ENCODE measurements around the gene MBD5. TPM values are rescaled to one million over a fixed set of nuclear protein-coding genes. Genes with fewer than 3 reads are reported as not detected.
"Not testable (repeated sequence)": the region's sequence is repeated elsewhere in the genome, so short reads cannot be mapped to it uniquely, and the experiment has no call there.

The MBD5 gene
- total RNA-seq, 1 experiment from 2014 or later, result 7.0 TPM

GRCh38 chr2:148008411-148008810 lies 12.5 kb upstream of the MBD5 start:
- not testable (repeated sequence) for H3K36me3 ChIP-seq (replicated peaks; ENCODE audit: control insufficient read depth, insufficient read depth, low read length); H3K4me3 ChIP-seq (ENCODE audit: insufficient read depth, low read depth, low read length); DNase-seq; H3K27me3 ChIP-seq (ENCODE audit: control insufficient read depth, insufficient read depth, low read length)

GRCh38 chr2:148013876-148014275 lies 7.0 kb upstream of the MBD5 start:
- H3K4me3 ChIP-seq (ENCODE audit: insufficient read depth, low read depth, low read length), result no peak overlapping the region
- no peak for DNase-seq
- H3K36me3 ChIP-seq (replicated peaks; ENCODE audit: control insufficient read depth, insufficient read depth, low read length), result no peaks in the 10 kb centered on the region
- no peaks in the 10 kb centered on the region for H3K27me3 ChIP-seq (ENCODE audit: control insufficient read depth, insufficient read depth, low read length)

GRCh38 chr2:148014616-148015015 lies 6.3 kb upstream of the MBD5 start:
- Histone ChIP-seq H3K36me3 (replicated peaks; ENCODE audit: control insufficient read depth, insufficient read depth, low read length) (no peaks in the 10 kb centered on the region), H3K4me3 (ENCODE audit: insufficient read depth, low read depth, low read length) (no peak overlapping the region), H3K27me3 (ENCODE audit: control insufficient read depth, insufficient read depth, low read length) (no peaks in the 10 kb centered on the region)
- no peak for DNase-seq

- Histone ChIP-seq H3K36me3 (replicated peaks; ENCODE audit: control insufficient read depth, insufficient read depth, low read length) (no peaks in the 10 kb centered on the region), H3K27me3 (ENCODE audit: control insufficient read depth, insufficient read depth, low read length) (no peaks in the 10 kb centered on the region)
- peak; percentile 77 for DNase-seq
These were observed 506 bp upstream of the MBD5 start, which contains the start of gene ORC4 for GRCh38 chr2:148020111-148021058. TSS of gene ORC4 (minus strand) at chr2:148020737. CDS start at chr2:147975958, 44,779 bp downstream.

GRCh38 chr2:148021886-148022285 lies 995 bp downstream of the MBD5 start:
- peak; percentile 4 for DNase-seq

More at GRCh38 chr2:148020111-148021058, 506 bp upstream of the MBD5 start, which contains the start of gene ORC4:
- H3K4me3 ChIP-seq (ENCODE audit: insufficient read depth, low read depth, low read length), result peak within 1 kb of the TSS; percentile 62

DNA sequence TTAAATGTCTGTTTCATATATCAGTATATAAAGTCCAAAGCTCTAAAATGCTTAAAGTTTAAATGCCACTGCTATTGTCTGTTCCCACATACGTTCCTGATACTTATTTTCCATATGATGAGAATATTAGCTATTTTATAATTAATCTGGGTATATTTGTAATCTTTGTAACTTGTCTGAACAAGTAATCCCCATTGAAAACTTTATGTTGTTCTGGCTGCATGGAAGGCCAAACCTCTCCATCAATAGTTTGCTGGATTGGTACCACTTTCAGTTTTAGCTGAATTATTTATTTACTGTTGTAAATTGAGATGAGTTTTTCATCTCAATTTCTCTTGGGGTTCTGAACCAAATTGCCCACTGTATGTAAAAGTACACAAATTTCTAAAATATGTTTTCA lies 1.5 kb downstream of the MBD5 start:
- Histone ChIP-seq H3K36me3 (replicated peaks; ENCODE audit: control insufficient read depth, insufficient read depth, low read length) (no peaks in the 10 kb centered on the region), H3K4me3 (ENCODE audit: insufficient read depth, low read depth, low read length) (no peak overlapping the region), H3K27me3 (ENCODE audit: control insufficient read depth, insufficient read depth, low read length) (no peaks in the 10 kb centered on the region)
- no peak for DNase-seq

More at GRCh38 chr2:148021886-148022285, 995 bp downstream of the MBD5 start:
- Histone ChIP-seq H3K36me3 (replicated peaks; ENCODE audit: control insufficient read depth, insufficient read depth, low read length) (no peaks in the 10 kb centered on the region), H3K27me3 (ENCODE audit: control insufficient read depth, insufficient read depth, low read length) (no peaks in the 10 kb centered on the region), H3K4me3 (ENCODE audit: insufficient read depth, low read depth, low read length) (peak overlapping the region; percentile 62)

DNA sequence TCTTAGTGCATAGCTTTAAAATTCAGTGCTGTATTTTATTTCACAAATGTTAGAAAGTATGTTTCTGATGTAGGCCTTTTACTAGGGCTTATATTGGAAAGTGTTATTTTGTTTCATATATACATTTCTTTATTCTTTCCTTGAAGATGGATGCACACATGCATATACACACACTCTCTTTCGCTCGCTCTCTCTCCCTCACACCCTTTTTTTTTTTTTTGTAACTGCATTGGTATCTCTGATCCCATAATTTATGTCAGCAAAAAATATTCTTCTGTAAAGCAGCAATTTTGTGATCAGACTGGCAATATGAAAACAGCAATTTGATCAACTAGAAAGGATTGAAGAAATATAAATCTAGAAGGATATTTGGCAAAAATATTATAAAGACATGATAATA lies 2.0 kb downstream of the MBD5 start:
- H3K27me3 ChIP-seq (ENCODE audit: control insufficient read depth, insufficient read depth, low read length), result no peaks in the 10 kb centered on the region
- no peak for DNase-seq
- no peak overlapping the region for H3K4me3 ChIP-seq (ENCODE audit: insufficient read depth, low read depth, low read length)
- no peaks in the 10 kb centered on the region for H3K36me3 ChIP-seq (replicated peaks; ENCODE audit: control insufficient read depth, insufficient read depth, low read length)

- DNase-seq, result no peak
- H3K27me3 ChIP-seq (ENCODE audit: control insufficient read depth, insufficient read depth, low read length), result no peaks in the 10 kb centered on the region
- no peaks in the 10 kb centered on the region for H3K36me3 ChIP-seq (replicated peaks; ENCODE audit: control insufficient read depth, insufficient read depth, low read length)
- no peak overlapping the region for H3K4me3 ChIP-seq (ENCODE audit: insufficient read depth, low read depth, low read length)
These were observed 3.0 kb downstream of the MBD5 start for GRCh38 chr2:148023861-148024260.

- Histone ChIP-seq H3K4me3 (ENCODE audit: insufficient read depth, low read depth, low read length) (no peak overlapping the region), H3K27me3 (ENCODE audit: control insufficient read depth, insufficient read depth, low read length) (no peaks in the 10 kb centered on the region), H3K36me3 (replicated peaks; ENCODE audit: control insufficient read depth, insufficient read depth, low read length) (no peaks in the 10 kb centered on the region)
- no peak for DNase-seq
These were observed 5.7 kb downstream of the MBD5 start for GRCh38 chr2:148026573-148026972.

DNA sequence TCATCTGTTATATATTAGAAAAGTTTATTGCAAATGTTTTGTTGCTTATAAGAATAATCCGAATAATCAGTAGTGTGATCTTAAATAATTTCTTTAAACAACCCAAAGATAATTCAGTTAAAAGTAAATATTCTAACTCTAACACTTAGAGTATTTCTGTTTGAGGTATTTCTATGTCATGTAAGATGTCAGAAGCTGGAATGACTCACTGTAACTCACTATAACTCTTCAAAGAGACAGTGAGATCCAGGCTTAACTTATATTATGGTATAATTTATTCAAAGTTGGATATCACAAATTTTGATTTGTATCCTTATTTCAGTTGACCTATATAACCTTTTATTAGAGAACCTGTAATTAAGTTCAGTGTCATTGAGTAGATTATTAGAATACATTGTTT lies 6.9 kb downstream of the MBD5 start:
- Histone ChIP-seq H3K36me3 (replicated peaks; ENCODE audit: control insufficient read depth, insufficient read depth, low read length) (no peaks in the 10 kb centered on the region), H3K27me3 (ENCODE audit: control insufficient read depth, insufficient read depth, low read length) (no peaks in the 10 kb centered on the region), H3K4me3 (ENCODE audit: insufficient read depth, low read depth, low read length) (no peak overlapping the region)
- DNase-seq, result no peak

DNA sequence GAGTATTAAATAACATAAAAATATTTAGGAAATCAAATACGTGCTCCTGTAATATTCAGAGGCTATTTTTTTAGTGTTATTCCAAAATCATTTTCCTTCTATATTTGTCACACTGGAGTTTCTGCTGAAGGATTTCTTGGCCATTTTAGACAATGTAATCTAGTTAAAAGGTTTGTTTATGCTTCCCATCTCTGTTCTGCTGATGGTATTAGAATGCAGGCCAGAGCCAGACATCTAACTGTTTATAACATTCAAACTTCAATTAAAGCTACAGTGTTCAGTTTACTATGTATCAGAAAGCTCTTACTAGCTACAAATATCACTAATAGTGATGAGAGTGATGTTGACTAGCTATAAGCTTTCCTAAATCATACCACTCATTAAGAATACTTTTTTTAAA lies 7.9 kb downstream of the MBD5 start:
- H3K4me3 ChIP-seq (ENCODE audit: insufficient read depth, low read depth, low read length), result no peak overlapping the region
- H3K36me3 ChIP-seq (replicated peaks; ENCODE audit: control insufficient read depth, insufficient read depth, low read length), result no peaks in the 10 kb centered on the region
- H3K27me3 ChIP-seq (ENCODE audit: control insufficient read depth, insufficient read depth, low read length), result no peaks in the 10 kb centered on the region
- no peak for DNase-seq

DNA sequence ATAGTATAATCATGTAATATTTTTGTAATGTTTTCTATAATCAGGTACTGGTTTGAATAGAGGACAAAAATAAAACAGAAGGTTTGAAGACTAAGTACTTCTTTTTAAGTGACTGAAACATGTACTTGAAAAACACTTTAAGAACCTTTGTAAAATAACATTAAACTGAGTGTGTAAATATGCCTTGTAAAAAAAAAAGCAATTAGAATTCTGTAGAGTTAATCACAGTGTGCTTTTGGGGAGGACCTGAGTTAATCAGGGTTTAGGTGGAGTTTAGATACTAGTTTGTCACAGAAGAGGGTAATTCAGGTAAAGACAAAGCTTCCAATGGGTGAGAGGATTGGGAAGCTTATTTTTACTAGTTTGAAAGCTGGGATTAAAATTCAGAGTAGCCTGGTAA lies 10.3 kb downstream of the MBD5 start:
- Histone ChIP-seq H3K27me3 (ENCODE audit: control insufficient read depth, insufficient read depth, low read length) (no peaks in the 10 kb centered on the region), H3K36me3 (replicated peaks; ENCODE audit: control insufficient read depth, insufficient read depth, low read length) (no peaks in the 10 kb centered on the region), H3K4me3 (ENCODE audit: insufficient read depth, low read depth, low read length) (no peak overlapping the region)
- no peak for DNase-seq

DNA sequence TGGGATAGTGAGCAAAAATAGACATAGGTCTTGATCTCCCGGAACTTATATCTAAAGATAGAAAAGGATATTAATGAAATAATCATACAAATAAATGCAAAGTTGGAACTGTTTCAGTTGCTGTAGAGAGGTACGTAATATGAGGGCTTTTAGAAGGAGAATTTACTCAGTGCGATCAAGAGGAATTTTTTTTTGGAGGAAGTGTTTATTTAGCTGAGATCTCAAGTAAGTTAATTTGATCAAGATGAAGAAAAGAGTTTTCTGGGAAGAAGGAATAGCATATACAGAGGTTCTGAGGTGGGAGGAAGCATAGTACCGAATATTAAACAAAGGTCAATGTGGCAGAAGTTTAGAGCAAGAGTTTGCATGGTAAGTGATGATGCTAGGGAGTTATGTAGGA lies 11.3 kb downstream of the MBD5 start:
- no peak overlapping the region for H3K4me3 ChIP-seq (ENCODE audit: insufficient read depth, low read depth, low read length)
- H3K36me3 ChIP-seq (replicated peaks; ENCODE audit: control insufficient read depth, insufficient read depth, low read length), result no peaks in the 10 kb centered on the region
- no peaks in the 10 kb centered on the region for H3K27me3 ChIP-seq (ENCODE audit: control insufficient read depth, insufficient read depth, low read length)
- no peak for DNase-seq

- Histone ChIP-seq H3K36me3 (replicated peaks; ENCODE audit: control insufficient read depth, insufficient read depth, low read length) (no peaks in the 10 kb centered on the region), H3K4me3 (ENCODE audit: insufficient read depth, low read depth, low read length) (no peak overlapping the region), H3K27me3 (ENCODE audit: control insufficient read depth, insufficient read depth, low read length) (no peaks in the 10 kb centered on the region)
- no peak for DNase-seq
These were observed 18.9 kb downstream of the MBD5 start for GRCh38 chr2:148039783-148040182.

DNA sequence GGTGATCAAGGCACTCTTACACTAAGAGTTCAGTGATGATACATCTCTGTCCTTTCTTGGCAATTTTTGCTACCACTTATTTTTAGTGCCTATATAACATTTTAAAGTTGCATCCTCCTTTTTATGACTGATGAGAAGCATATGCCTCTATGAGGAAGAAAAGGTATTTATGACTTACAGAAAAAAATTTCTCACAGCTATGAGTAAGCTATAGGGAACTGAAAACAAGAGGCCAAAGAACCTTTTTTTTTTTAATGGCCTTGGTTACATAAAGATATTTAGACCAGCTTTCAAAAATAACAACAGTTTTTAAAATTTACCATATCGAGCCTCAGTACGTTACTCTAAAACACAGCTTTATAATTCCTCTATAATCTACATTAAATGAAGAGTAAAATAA lies 21.3 kb downstream of the MBD5 start:
- no peak for DNase-seq
- H3K36me3 ChIP-seq (replicated peaks; ENCODE audit: control insufficient read depth, insufficient read depth, low read length), result no peaks in the 10 kb centered on the region
- no peak overlapping the region for H3K4me3 ChIP-seq (ENCODE audit: insufficient read depth, low read depth, low read length)

More for the DNA sequence above, 21.3 kb downstream of the MBD5 start:
- no peaks in the 10 kb centered on the region for H3K27me3 ChIP-seq (ENCODE audit: control insufficient read depth, insufficient read depth, low read length)
